K562 (cell line): Measurements from ENCODE around the gene IL23A. TPM values are rescaled to one million over a fixed set of nuclear protein-coding genes. Genes with fewer than 3 reads are reported as not detected.

Experiments used
- BACH1 ChIP-seq: fragments of 200-800 bp; sonication (Bioruptor generic); IDR thresholded peaks from 2 replicates; pipeline ENCODE4 v1.6.1; 2016; ENCODE audit warnings: missing genetic modification characterization, missing compliant biosample characterization
- BCL6 ChIP-seq: fragments of 250-450 bp; sonication (Bioruptor Pico); IDR thresholded peaks from 2 replicates; pipeline ENCODE4 v1.4.0; 2020
- E2F5 ChIP-seq: sonication (generic); formaldehyde crosslinking; IDR thresholded peaks from 2 replicates; pipeline ENCODE4 v1.8.0; 2022; ENCODE audit warnings: mild to moderate bottlenecking, missing genetic modification reagents
- ETS2 ChIP-seq: IDR thresholded peaks from 2 replicates; pipeline ENCODE4 v1.6.1; 2016; ENCODE audit warnings: borderline replicate concordance, missing genetic modification characterization, mild to moderate bottlenecking, moderate library complexity, missing compliant biosample characterization; ENCODE audit not compliant: poor library complexity, severe bottlenecking
- FOS ChIP-seq: IDR thresholded peaks from 3 replicates; pipeline ENCODE4 v1.6.1; 2011; ENCODE audit not compliant: insufficient read length; ENCODE audit errors: extremely low read depth
- MEF2D ChIP-seq: conservative IDR thresholded peaks from 2 replicates; pipeline ENCODE4 v1.6.1; 2016; ENCODE audit warnings: low read depth, missing genetic modification characterization, missing compliant biosample characterization
- NFXL1 ChIP-seq: fragments of 450-650 bp; formaldehyde crosslinking; IDR thresholded peaks from 2 replicates; pipeline ENCODE4 v1.4.0; 2021; ENCODE audit warnings: mild to moderate bottlenecking
- SMAD2 ChIP-seq: fragments of 150-350 bp; IDR thresholded peaks from 2 replicates; pipeline ENCODE4 v1.6.1; 2014; ENCODE audit warnings: low read depth, mild to moderate bottlenecking, low read length
- SP1 ChIP-seq: sonication (generic); formaldehyde crosslinking; IDR thresholded peaks from 2 replicates; pipeline ENCODE4 v1.8.1; 2022; ENCODE audit warnings: mild to moderate bottlenecking, missing genetic modification reagents
- TCF3 ChIP-seq: sonication (generic); formaldehyde crosslinking; IDR thresholded peaks from 2 replicates; pipeline ENCODE4 v1.4.0; 2020; ENCODE audit warnings: mild to moderate bottlenecking, missing genetic modification reagents
- TGIF2 ChIP-seq: sonication (generic); formaldehyde crosslinking; IDR thresholded peaks from 2 replicates; pipeline ENCODE4 v1.8.1; 2022; ENCODE audit warnings: mild to moderate bottlenecking, missing genetic modification reagents, moderate library complexity
- ZBTB49 ChIP-seq: sonication (generic); formaldehyde crosslinking; IDR thresholded peaks from 2 replicates; pipeline ENCODE4 v1.8.0; 2022; ENCODE audit warnings: missing genetic modification reagents, mild to moderate bottlenecking, borderline replicate concordance
- ZBTB8A ChIP-seq: fragments of 450-650 bp; IDR thresholded peaks from 2 replicates; pipeline ENCODE4 v1.6.1; 2018; ENCODE audit warnings: mild to moderate bottlenecking, moderate library complexity; ENCODE audit not compliant: partially characterized antibody
- ZNF407 ChIP-seq: fragments of 450-650 bp; IDR thresholded peaks from 2 replicates; pipeline ENCODE4 v1.6.1; 2016; ENCODE audit warnings: low read depth
- polyA plus RNA-seq, 8 experiments: library from polyadenylated mRNA; depleted of rRNA in 4 of 8; stranded (reverse) in 5 of 8; unstranded in 3 of 8; fragments of >200 nt; fragmentation: Nextera tagmentation in 2 of 8; fragmentation: Illumina TruSeq in 1 of 8; extraction: Ambion mirVana in 2 of 8; extraction: Trizol in 1 of 8; gene quantifications; 2 replicates each; pipeline versions ENCODE4 v1.2.1 to v1.2.3, GENCODE V29; 2011 to 2014; ENCODE audit warnings: inconsistent platforms in 1 of 8, missing spikeins in 1 of 8
- total RNA-seq, 7 experiments: library from RNA; depleted of rRNA in 6 of 7; stranded (reverse); fragments of >200 nt in 6 of 7; fragmentation: Illumina TruSeq in 2 of 7; extraction: Trizol in 2 of 7; gene quantifications; 2 replicates each; pipeline versions ENCODE4 v1.2.1 to v1.2.3, GENCODE V29; 2011 to 2021; ENCODE audit warnings: low replicate concordance in 1 of 7

IL23A gene
- total and polyA plus RNA-seq, 9 of the 15 experiments (the other 6 are each of a cell fraction or from before 2014, with no cell fraction given), result 4.4 to 37.2 (median 9.6) TPM

- TF ChIP-seq ZBTB49 (no peak), BACH1 (tag) (peak; percentile 62; the same call in 1 of the 2 replicates), ZNF407 (peak; percentile 94), TGIF2 (CRISPR knock-in tag) (no peak), SP1 (CRISPR knock-in tag) (peak; percentile 58), MEF2D (tag) (no peak), NFXL1 (no peak), SMAD2 (no peak), ETS2 (tag) (no peak), E2F5 (no peak), TCF3 (CRISPR knock-in tag) (no peak), ZBTB8A (no peak), FOS (peak; percentile 97), BCL6 (CRISPR knock-in tag) (0 out of 2 replicates have a peak, but pooled peaks have one; percentile 23)
These were observed 4.8 kb upstream of the IL23A start, which contains the start of gene PAN2 (continued) for GRCh38 chr12:56333679-56334489.
